Activated CD8-positive, alpha-beta memory T cell treated with anti-CD3 and anti-CD28 coated beads, Interleukin-2, amount 50 U/mL, for 4 hours (primary cell): Measurements from ENCODE around the gene KCNH8.
"Not testable (repeated sequence)": the region's sequence is repeated elsewhere in the genome, so short reads cannot be mapped to it uniquely, and the experiment has no call there.

Experiments
- DNase-seq: peaks from one replicate; pipeline ENCODE4 v3.0.0-alpha.2; 2020

KCNH8 gene

GRCh38 chr3:19147905-19148767 lies at the start of gene KCNH8:
KCNH8 (plus strand) TSS chr3:19148510; CDS start chr3:19148720, 210 bp downstream.
- DNase-seq, result peak; percentile 16

- not testable (repeated sequence) for DNase-seq
These were observed 45.5 kb upstream of the KCNH8 start for GRCh38 chr3:19102654-19103290.

GRCh38 chr3:19103510-19103909 lies 44.8 kb upstream of the KCNH8 start:
- DNase-seq, result no peak

GRCh38 chr3:19104459-19104858 lies 43.9 kb upstream of the KCNH8 start:
- DNase-seq, result no peak

GRCh38 chr3:19105826-19106225 lies 42.5 kb upstream of the KCNH8 start:
- DNase-seq, result no peak

GRCh38 chr3:19106307-19106706 lies 42.0 kb upstream of the KCNH8 start:
- no peak for DNase-seq

GRCh38 chr3:19107719-19108118 lies 40.6 kb upstream of the KCNH8 start:
- DNase-seq, result no peak

- no peak for DNase-seq
These were observed 37.9 kb upstream of the KCNH8 start for GRCh38 chr3:19110335-19110895.

- no peak for DNase-seq
These were observed 33.8 kb upstream of the KCNH8 start for GRCh38 chr3:19114461-19114860.

GRCh38 chr3:19116239-19116638 lies 32.1 kb upstream of the KCNH8 start:
- no peak for DNase-seq

- no peak for DNase-seq
These were observed 23.6 kb upstream of the KCNH8 start for GRCh38 chr3:19124752-19125151.

GRCh38 chr3:19139863-19140262 lies 8.4 kb upstream of the KCNH8 start:
- no peak for DNase-seq

- peak; percentile 67 for DNase-seq
These were observed 1.3 kb upstream of the KCNH8 start for GRCh38 chr3:19146685-19147650.

GRCh38 chr3:19148768-19149091 lies 420 bp downstream of the KCNH8 start:
- DNase-seq, result no peak

GRCh38 chr3:19149368-19149767 lies 1.1 kb downstream of the KCNH8 start:
- DNase-seq, result no peak

GRCh38 chr3:19151171-19151570 lies 2.9 kb downstream of the KCNH8 start:
- DNase-seq, result no peak

- DNase-seq, result no peak
These were observed 6.5 kb downstream of the KCNH8 start for GRCh38 chr3:19154693-19155250.

- no peak for DNase-seq
These were observed 7.1 kb downstream of the KCNH8 start for GRCh38 chr3:19155375-19155774.

- DNase-seq, result no peak
These were observed 11.8 kb downstream of the KCNH8 start for GRCh38 chr3:19159966-19160635.

GRCh38 chr3:19165654-19166053 lies 17.3 kb downstream of the KCNH8 start:
- no peak for DNase-seq

- DNase-seq, result no peak
These were observed 23.5 kb downstream of the KCNH8 start for GRCh38 chr3:19171794-19172193.

- no peak for DNase-seq
These were observed 25.6 kb downstream of the KCNH8 start for GRCh38 chr3:19173945-19174344.
